IMR-90 (cell line): ENCODE data around the gene RET. TPM values are rescaled to one million over a fixed set of nuclear protein-coding genes. Genes with fewer than 3 reads are reported as not detected.

ENCODE experiments used
- ATAC-seq: fragments of 200-7000 bp; cut with Tn5 transposase; 2 replicates; pipeline ENCODE4 v1.9.1; 2020; ENCODE audit warnings: low read depth, mild to moderate bottlenecking, moderate library complexity
- BruUV-seq: library from RNA; stranded (reverse); fragments of 400-500 nt; replicated peaks from 2 replicates; lab custom pipeline; 2021; lab: Mats Ljungman, UMichigan
- CTCF ChIA-PET: fragments of 300-600 bp; formaldehyde crosslinking; extraction: SDS; loops from one replicate; lab custom pipeline; 2021; ENCODE audit warnings: antibody characterized with exemption; lab: Yijun Ruan, JAX
- POLR2A ChIA-PET: fragments of 300-600 bp; sonication (Branson Sonifier 250); formaldehyde crosslinking; loops from one replicate; lab custom pipeline; 2022; ENCODE audit warnings: antibody characterized with exemption; ENCODE audit not compliant: unreplicated experiment; lab: Charles Lee
- DNase-seq: peaks from one replicate; pipeline ENCODE4 v3.0.0; 2013
- H2AFZ ChIP-seq: replicated peaks from 2 replicates; pipeline ENCODE3; 2013; ENCODE audit warnings: low read length, mild to moderate bottlenecking; ENCODE audit not compliant: poor library complexity
- H2AK5ac ChIP-seq: 2 replicates; pipeline ENCODE4 v1.6.1; 2013; ENCODE audit warnings: low read depth, low read length, inconsistent platforms
- H2AK9ac ChIP-seq: replicated peaks from 2 replicates; pipeline ENCODE3; 2013; ENCODE audit warnings: mild to moderate bottlenecking, low read depth, low read length, moderate library complexity; ENCODE audit not compliant: poor library complexity
- H2BK120ac ChIP-seq: 2 replicates; pipeline ENCODE4 v1.6.1; 2013; ENCODE audit warnings: low read depth, low read length, inconsistent platforms
- H2BK15ac ChIP-seq: 3 replicates; pipeline ENCODE4 v1.6.1; 2013; ENCODE audit warnings: low read depth, low read length, inconsistent platforms
- H2BK20ac ChIP-seq: 2 replicates; pipeline ENCODE4 v1.6.1; 2013; ENCODE audit warnings: low read depth, mild to moderate bottlenecking, inconsistent platforms, low read length, moderate library complexity
- H2BK5ac ChIP-seq: 2 replicates; pipeline ENCODE4 v1.6.1; 2013; ENCODE audit warnings: mild to moderate bottlenecking, low read depth, low read length, inconsistent platforms; ENCODE audit not compliant: poor library complexity, severe bottlenecking
- H3K14ac ChIP-seq: replicated peaks from 2 replicates; pipeline ENCODE4 v1.6.1; 2013; ENCODE audit warnings: low read depth, low read length, inconsistent platforms
- H3K18ac ChIP-seq: 2 replicates; pipeline ENCODE4 v1.6.1; 2013; ENCODE audit warnings: low read depth, low read length, control low read depth
- H3K23ac ChIP-seq: 2 replicates; pipeline ENCODE4 v1.6.1; 2013; ENCODE audit warnings: low read depth, low read length, inconsistent platforms
- H3K27ac ChIP-seq: 2 replicates; pipeline ENCODE4 v1.5.1; 2013; ENCODE audit warnings: mild to moderate bottlenecking, control low read depth, low read length; ENCODE audit not compliant: insufficient read depth
- H3K27me3 ChIP-seq: 2 replicates; pipeline ENCODE4 v1.6.1; 2013; ENCODE audit warnings: low read length; ENCODE audit not compliant: control insufficient read depth, insufficient read depth
- H3K36me3 ChIP-seq: 2 replicates; pipeline ENCODE4 v1.6.1; 2013; ENCODE audit warnings: low read length, mixed read lengths; ENCODE audit not compliant: control insufficient read depth, insufficient read depth
- H3K4ac ChIP-seq: 2 replicates; pipeline ENCODE4 v1.6.1; 2013; ENCODE audit warnings: low read depth, low read length, inconsistent platforms
- H3K4me1 ChIP-seq: 2 replicates; pipeline ENCODE4 v1.6.1; 2013; ENCODE audit warnings: low read length, mixed read lengths; ENCODE audit not compliant: control insufficient read depth, insufficient read depth
- H3K4me2 ChIP-seq: 2 replicates; pipeline ENCODE4 v1.6.1; 2013; ENCODE audit warnings: low read depth, mild to moderate bottlenecking, control low read depth, low read length, moderate library complexity
- H3K4me3 ChIP-seq: 2 replicates; pipeline ENCODE4 v1.5.1; 2013; ENCODE audit warnings: low read depth, mild to moderate bottlenecking, control low read depth, low read length, moderate library complexity; ENCODE audit not compliant: insufficient read depth
- H3K56ac ChIP-seq: 2 replicates; pipeline ENCODE4 v1.6.1; 2013; ENCODE audit warnings: low read length, inconsistent platforms; ENCODE audit not compliant: insufficient read depth; ENCODE audit errors: extremely low read depth
- H3K79me1 ChIP-seq, 2 experiments: 2 replicates each; pipeline ENCODE4 v1.6.1; 2013; ENCODE audit warnings: low read length in 2 of 2, inconsistent platforms in 1 of 2, low read depth in 1 of 2
- H3K9ac ChIP-seq: 2 replicates; pipeline ENCODE4 v1.6.1; 2013; ENCODE audit warnings: low read depth, low read length, control low read depth
- H3K9me1 ChIP-seq: 2 replicates; pipeline ENCODE4 v1.6.1; 2013; ENCODE audit warnings: low read length, inconsistent platforms; ENCODE audit not compliant: insufficient read depth
- H3K9me3 ChIP-seq: 2 replicates; pipeline ENCODE4 v1.6.1; 2013; ENCODE audit warnings: low read length; ENCODE audit not compliant: control insufficient read depth, insufficient read depth
- H4K20me1 ChIP-seq: 2 replicates; pipeline ENCODE4 v1.6.1; 2013; ENCODE audit warnings: low read length, inconsistent platforms; ENCODE audit not compliant: insufficient read depth
- H4K5ac ChIP-seq: 2 replicates; pipeline ENCODE4 v1.6.1; 2013; ENCODE audit warnings: mild to moderate bottlenecking, low read depth, low read length, control low read depth
- H4K8ac ChIP-seq, 2 experiments: 2 replicates each; pipeline ENCODE4 v1.6.1; 2013; ENCODE audit warnings: low read depth in 2 of 2, low read length in 2 of 2, control low read depth in 1 of 2, inconsistent platforms in 1 of 2
- H4K91ac ChIP-seq: 2 replicates; pipeline ENCODE4 v1.6.1; 2013; ENCODE audit warnings: low read depth, low read length, inconsistent platforms; ENCODE audit not compliant: insufficient read depth
- BHLHE40 ChIP-seq: fragments of 150-350 bp; IDR thresholded peaks from 2 replicates; pipeline ENCODE4 v1.6.1; 2016; ENCODE audit warnings: mild to moderate bottlenecking, low read depth, low read length
- CEBPB ChIP-seq: IDR thresholded peaks from 2 replicates; pipeline ENCODE4 v1.6.1; 2012; ENCODE audit warnings: low read depth, low read length, improper control_type of control experiment
- CHD1 ChIP-seq: IDR thresholded peaks from 2 replicates; pipeline ENCODE4 v1.6.1; 2012; ENCODE audit warnings: low read depth, low read length, improper control_type of control experiment
- CTCF ChIP-seq: conservative IDR thresholded peaks from 2 replicates; pipeline ENCODE4 v1.5.1; 2012; ENCODE audit warnings: mild to moderate bottlenecking, low read depth, low read length, improper control_type of control experiment
- MAZ ChIP-seq: IDR thresholded peaks from 2 replicates; pipeline ENCODE4 v1.6.1; 2012; ENCODE audit warnings: low read depth, mild to moderate bottlenecking, low read length, improper control_type of control experiment, moderate library complexity, borderline replicate concordance
- MXI1 ChIP-seq: IDR thresholded peaks from 2 replicates; pipeline ENCODE4 v1.6.1; 2012; ENCODE audit warnings: low read depth, mild to moderate bottlenecking, low read length, moderate library complexity, borderline replicate concordance
- POLR2A ChIP-seq: IDR thresholded peaks from 2 replicates; pipeline ENCODE4 v1.6.1; 2012; ENCODE audit warnings: mild to moderate bottlenecking, low read depth, low read length
- RAD21 ChIP-seq: IDR thresholded peaks from 2 replicates; pipeline ENCODE4 v1.6.1; 2012; ENCODE audit warnings: low read length, improper control_type of control experiment
- RCOR1 ChIP-seq: IDR thresholded peaks from 2 replicates; pipeline ENCODE4 v1.6.1; 2012; ENCODE audit warnings: mild to moderate bottlenecking, low read length, improper control_type of control experiment; ENCODE audit not compliant: insufficient replicate concordance
- RFX5 ChIP-seq: IDR thresholded peaks from 2 replicates; pipeline ENCODE4 v1.8.0; 2012; ENCODE audit warnings: low read depth, mild to moderate bottlenecking, low read length, moderate library complexity
- USF2 ChIP-seq: fragments of 150-350 bp; IDR thresholded peaks from 2 replicates; pipeline ENCODE4 v1.6.1; 2017; ENCODE audit warnings: mild to moderate bottlenecking, antibody characterized with exemption, low read length, low read depth
- WGBS, 2 experiments: methylation state at CpG; one replicate each; pipeline versions ENCODE4 v1.1.5 to v1.1.7; 2013; ENCODE audit warnings: missing lambda C conversion rate in 2 of 2; ENCODE audit not compliant: insufficient read length in 1 of 2; ENCODE audit errors: extremely low coverage in 2 of 2; 5-methylcytosine and 5-hydroxymethylcytosine counted together
- dilution Hi-C: fragments of 300-500 bp; cut with HindIII; formaldehyde crosslinking; loops from one replicate; pipeline ENCODE4 v1.14.3; 2018; ENCODE audit warnings: low sequenced_read_pairs; ENCODE audit not compliant: unreplicated experiment
- in situ Hi-C: fragments of 300-500 bp; cut with MboI; formaldehyde crosslinking; loops from 3 replicates; pipeline ENCODE4 v1.14.3; 2019; ENCODE audit warnings: low sequenced_read_pairs, inconsistent platforms, mixed read lengths
- intact Hi-C: fragments of 100-400 bp; cut with micrococcal nuclease; formaldehyde crosslinking; loops from 2 replicates; pipeline ENCODE4 v1.10.0; 2022
- polyA plus RNA-seq, 3 experiments: library from polyadenylated mRNA; depleted of rRNA; stranded (reverse); fragments of >200 nt; gene quantifications; 2 replicates each; pipeline ENCODE4 v1.2.3, GENCODE V29; 2012; ENCODE audit warnings: low replicate concordance in 1 of 3
- total RNA-seq: library from RNA; depleted of rRNA; stranded (reverse); fragments of >200 nt; gene quantifications from 2 replicates; pipeline ENCODE4 v1.2.3, GENCODE V29; 2012
- TF ChIP-seq, protein P1 (sequence below): fragments of 150-350 bp; IDR thresholded peaks from 2 replicates; pipeline ENCODE4 v1.6.1; 2016; ENCODE audit warnings: low read depth, mild to moderate bottlenecking, low read length, moderate library complexity, borderline replicate concordance

RET gene
- total and polyA plus RNA-seq, 2 of the 4 experiments (the other 2 are of a cell fraction): 0.10 to 0.18 TPM

- no peak overlapping the region for H3K56ac ChIP-seq
- POLR2A ChIA-PET: no interaction called here
- DNase-seq (no peak), ATAC-seq (no peak)
- TF ChIP-seq MAZ (no peak), RAD21 (no peak), CTCF (no peak), POLR2A (no peak), CEBPB (no peak), RFX5 (no peak), RCOR1 (no peak), USF2 (no peak), MXI1 (no peak), CHD1 (no peak), BHLHE40 (no peak)
- TF ChIP-seq, protein P1, sequence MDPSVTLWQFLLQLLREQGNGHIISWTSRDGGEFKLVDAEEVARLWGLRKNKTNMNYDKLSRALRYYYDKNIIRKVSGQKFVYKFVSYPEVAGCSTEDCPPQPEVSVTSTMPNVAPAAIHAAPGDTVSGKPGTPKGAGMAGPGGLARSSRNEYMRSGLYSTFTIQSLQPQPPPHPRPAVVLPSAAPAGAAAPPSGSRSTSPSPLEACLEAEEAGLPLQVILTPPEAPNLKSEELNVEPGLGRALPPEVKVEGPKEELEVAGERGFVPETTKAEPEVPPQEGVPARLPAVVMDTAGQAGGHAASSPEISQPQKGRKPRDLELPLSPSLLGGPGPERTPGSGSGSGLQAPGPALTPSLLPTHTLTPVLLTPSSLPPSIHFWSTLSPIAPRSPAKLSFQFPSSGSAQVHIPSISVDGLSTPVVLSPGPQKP: no peak
- no peak overlapping the region for H3K23ac ChIP-seq
- H3K9me3 ChIP-seq: no peaks in the 10 kb centered on the region
- intact Hi-C loops: loop anchor here (5.0 kb wide), 1 partner anchor 272 kb away; the partner anchor contains the start of gene HNRNPF
- no peak overlapping the region for H3K27ac ChIP-seq
- H2AFZ ChIP-seq: no peak overlapping the region
- no peaks in the 10 kb centered on the region for H3K36me3 ChIP-seq
- no peak overlapping the region for H3K9ac ChIP-seq
- H2AK5ac ChIP-seq: no peak overlapping the region
- peaks cover 5 to 25% of the 10 kb centered on the region in 2 experiments; a peak in 3 of 4 replicates for H3K79me1 ChIP-seq
- in situ Hi-C loops: loop anchor here (25.0 kb wide), 1 partner anchor 1852 kb away; the partner anchor contains the start of gene DEPP1
- no peak overlapping the region for H3K14ac ChIP-seq
- H3K4ac ChIP-seq: no peak overlapping the region
- no CpG with 5 or more reads among the region's 5 CpGs for WGBS, 2 experiments
- H2BK120ac ChIP-seq: no peak overlapping the region
- no peak overlapping the region for H2BK5ac ChIP-seq
- peaks cover 9% of the 10 kb centered on the region for H3K4me1 ChIP-seq
- no peak overlapping the region for H4K8ac ChIP-seq
- no peak overlapping the region for H4K91ac ChIP-seq
- BruUV-seq: no TSS peak
- peaks cover 6% of the 10 kb centered on the region for H4K20me1 ChIP-seq
- peaks cover 6% of the 10 kb centered on the region; the same call in 1 of the 2 replicates for H3K9me1 ChIP-seq
- dilution Hi-C loops: no loop called here
- H2AK9ac ChIP-seq: no peak overlapping the region
- CTCF ChIA-PET: interaction anchor here (1.3 kb wide), 1 partner anchor 70 kb away, joined by 4 read pairs; no protein-coding TSS in a partner anchor
- H2BK20ac ChIP-seq: no peak overlapping the region
- peaks cover 2% of the 10 kb centered on the region; the same call in 1 of the 2 replicates for H3K27me3 ChIP-seq
- no peak overlapping the region for H4K5ac ChIP-seq
- no peak overlapping the region for H2BK15ac ChIP-seq
- no peak overlapping the region for H3K18ac ChIP-seq
- no peak overlapping the region for H3K4me3 ChIP-seq
- no peak overlapping the region for H3K4me2 ChIP-seq
Observed at GRCh38 chr10:43135064-43135463, 58.2 kb downstream of the RET start.
